NB4 (cell line): ENCODE data around the gene TRIO.

Experiments used
- DNase-seq: peaks from one replicate; pipeline ENCODE4 v3.0.0; 2010; ENCODE audit warnings: low read depth
- H3K4me3 ChIP-seq: one replicate; pipeline ENCODE4 v1.5.1; 2011; ENCODE audit warnings: mild to moderate bottlenecking, low read depth, low read length, moderate library complexity
- MYC ChIP-seq: IDR thresholded peaks from 2 replicates; pipeline ENCODE4 v1.6.1; 2011; ENCODE audit warnings: low read depth, low read length
- POLR2A ChIP-seq: IDR thresholded peaks from 2 replicates; pipeline ENCODE4 v1.6.1; 2011; ENCODE audit warnings: mild to moderate bottlenecking; ENCODE audit not compliant: insufficient read length; ENCODE audit errors: extremely low read depth
- TF ChIP-seq, protein P1 (sequence below): IDR thresholded peaks from one replicate; pipeline ENCODE4 v1.5.1; 2012; ENCODE audit warnings: low read depth, low read length
- TF ChIP-seq, protein P2 (sequence below): IDR thresholded peaks from 2 replicates; pipeline ENCODE4 v1.6.1; 2011; ENCODE audit warnings: low read depth, low read length

TRIO gene

DNA sequence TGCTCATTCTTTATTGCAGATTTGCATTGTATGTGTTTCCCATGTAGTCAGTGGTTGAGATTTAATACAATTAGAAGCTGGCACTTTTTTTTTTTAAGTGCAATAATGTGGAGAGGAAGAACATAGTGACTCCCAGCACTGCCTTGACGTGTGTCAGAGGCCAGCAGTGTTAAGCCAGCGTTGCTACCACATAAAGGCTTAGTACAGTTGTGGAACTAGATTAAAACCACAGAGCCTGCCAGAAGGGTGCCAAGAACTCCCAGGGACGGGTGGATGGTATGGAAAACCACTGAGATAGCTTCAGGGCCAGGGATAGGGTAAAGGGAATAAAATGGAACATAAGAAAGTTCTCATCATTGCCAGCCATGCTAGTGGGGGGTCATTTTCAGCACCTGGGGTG is 142.9 kb downstream of the TRIO start:
- TF ChIP-seq, protein P1, sequence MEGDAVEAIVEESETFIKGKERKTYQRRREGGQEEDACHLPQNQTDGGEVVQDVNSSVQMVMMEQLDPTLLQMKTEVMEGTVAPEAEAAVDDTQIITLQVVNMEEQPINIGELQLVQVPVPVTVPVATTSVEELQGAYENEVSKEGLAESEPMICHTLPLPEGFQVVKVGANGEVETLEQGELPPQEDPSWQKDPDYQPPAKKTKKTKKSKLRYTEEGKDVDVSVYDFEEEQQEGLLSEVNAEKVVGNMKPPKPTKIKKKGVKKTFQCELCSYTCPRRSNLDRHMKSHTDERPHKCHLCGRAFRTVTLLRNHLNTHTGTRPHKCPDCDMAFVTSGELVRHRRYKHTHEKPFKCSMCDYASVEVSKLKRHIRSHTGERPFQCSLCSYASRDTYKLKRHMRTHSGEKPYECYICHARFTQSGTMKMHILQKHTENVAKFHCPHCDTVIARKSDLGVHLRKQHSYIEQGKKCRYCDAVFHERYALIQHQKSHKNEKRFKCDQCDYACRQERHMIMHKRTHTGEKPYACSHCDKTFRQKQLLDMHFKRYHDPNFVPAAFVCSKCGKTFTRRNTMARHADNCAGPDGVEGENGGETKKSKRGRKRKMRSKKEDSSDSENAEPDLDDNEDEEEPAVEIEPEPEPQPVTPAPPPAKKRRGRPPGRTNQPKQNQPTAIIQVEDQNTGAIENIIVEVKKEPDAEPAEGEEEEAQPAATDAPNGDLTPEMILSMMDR: no peak
- TF ChIP-seq MYC (no peak), POLR2A (no peak)
- TF ChIP-seq, protein P2, sequence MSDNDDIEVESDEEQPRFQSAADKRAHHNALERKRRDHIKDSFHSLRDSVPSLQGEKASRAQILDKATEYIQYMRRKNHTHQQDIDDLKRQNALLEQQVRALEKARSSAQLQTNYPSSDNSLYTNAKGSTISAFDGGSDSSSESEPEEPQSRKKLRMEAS: no peak
- DNase-seq: no peak
- H3K4me3 ChIP-seq: no peak overlapping the region

DNA sequence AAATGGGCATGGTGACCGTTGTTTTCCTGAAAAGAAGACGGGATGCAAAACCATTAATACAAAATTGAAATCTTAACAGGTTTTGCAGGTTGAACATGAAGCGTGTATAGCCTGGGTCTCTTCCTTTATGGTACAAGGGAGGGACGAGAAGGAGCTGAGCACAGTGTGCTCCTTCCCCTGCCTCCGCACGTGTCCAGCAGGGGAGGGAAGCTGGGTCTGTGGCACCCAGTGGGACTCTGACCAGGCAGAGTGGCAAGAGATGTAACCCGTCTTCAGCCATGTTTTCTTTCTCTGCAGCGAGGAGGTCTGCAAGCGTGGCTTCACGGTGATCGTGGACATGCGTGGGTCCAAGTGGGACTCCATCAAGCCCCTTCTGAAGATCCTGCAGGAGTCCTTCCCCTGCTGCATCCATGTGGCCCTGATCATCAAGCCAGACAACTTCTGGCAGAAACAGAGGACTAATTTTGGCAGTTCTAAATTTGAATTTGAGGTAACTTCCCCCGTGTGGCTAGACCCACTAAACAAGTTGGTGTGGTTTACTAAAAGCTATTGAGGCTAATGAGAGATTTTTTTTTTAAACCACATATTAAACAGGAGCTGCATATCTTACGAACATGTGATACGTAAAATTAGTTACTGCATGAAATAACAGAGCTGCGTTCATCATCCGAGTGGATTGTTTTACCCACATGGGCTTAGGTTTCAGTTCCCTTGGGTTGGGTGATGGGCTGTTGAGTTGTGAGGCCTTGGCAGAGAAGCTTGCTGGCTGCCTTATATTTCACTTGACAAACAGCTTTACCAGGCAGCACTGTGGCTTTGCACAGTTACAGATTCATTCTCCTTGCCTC is 143.7 kb downstream of the TRIO start:
- TF ChIP-seq, protein P2: no peak
- TF ChIP-seq MYC: no peak
- TF ChIP-seq, protein P1: no peak
- TF ChIP-seq POLR2A: no peak
- H3K4me3 ChIP-seq: no peak overlapping the region
- no peak for DNase-seq

DNA sequence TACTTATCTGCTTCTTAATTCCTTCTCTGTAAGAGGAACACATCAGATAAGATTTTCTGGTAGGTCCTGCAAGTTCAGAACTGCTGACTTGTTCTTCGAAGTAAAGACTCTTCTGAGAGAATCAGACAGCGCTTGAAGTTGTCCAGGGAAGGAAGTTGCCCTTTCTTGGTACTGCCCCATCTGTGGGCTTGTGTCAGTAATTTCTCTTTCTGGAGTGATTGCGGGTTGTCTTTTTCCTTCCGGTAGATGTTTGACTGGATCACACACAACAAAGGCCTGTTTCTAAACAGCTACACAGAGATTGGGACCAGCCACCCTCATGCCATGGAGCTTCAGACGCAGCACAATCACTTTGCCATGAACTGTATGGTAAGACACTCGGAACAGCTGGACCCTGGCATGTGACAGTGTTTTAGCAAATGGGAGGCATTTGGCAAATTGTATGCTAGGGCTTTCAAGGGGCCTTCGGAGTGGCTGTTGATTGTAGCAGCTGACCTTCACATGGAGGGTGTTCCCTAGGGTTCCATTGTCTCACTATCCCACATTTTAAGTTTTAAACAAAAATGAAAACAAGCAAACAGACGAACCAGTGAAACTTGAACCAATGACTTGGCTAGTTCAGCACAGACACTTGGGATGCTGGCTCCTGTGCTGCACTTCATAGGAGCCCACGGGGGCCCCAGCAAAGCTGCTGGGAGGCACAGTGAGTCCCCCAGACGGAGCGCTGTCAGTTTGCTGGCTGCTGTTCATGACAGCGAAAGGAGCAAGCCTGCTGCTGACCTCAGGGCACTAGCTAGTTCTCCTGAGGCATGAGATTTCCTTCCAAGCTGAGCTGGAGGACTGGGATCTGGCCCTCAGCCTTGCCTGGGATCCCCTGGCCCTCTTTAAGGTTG is 149.9 kb downstream of the TRIO start:
- H3K4me3 ChIP-seq: no peak overlapping the region
- TF ChIP-seq MYC (no peak), POLR2A (no peak)
- TF ChIP-seq, protein P1: no peak
- TF ChIP-seq, protein P2: no peak
- DNase-seq: no peak

DNA sequence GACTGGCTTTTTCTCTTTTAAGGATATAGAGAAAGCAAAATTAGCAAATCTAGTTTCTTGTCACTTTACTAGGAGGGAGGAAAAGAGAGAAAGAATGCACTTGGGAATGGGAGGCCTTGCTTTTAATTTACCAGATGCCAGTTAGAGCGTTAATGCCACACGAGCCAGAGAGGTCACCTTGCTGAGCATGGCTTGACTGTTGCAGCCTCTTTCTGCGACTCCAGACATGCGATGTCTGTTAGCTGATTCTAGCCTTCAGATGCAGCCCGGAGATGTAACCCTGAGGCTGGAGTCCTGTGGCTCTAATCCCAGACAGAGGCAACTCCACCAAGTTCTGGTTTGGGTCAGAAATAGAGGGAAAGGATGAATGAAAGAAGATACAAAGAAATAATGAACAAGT is 152.5 kb downstream of the TRIO start:
- no peak overlapping the region for H3K4me3 ChIP-seq
- TF ChIP-seq, protein P1: no peak
- no peak for DNase-seq

DNA sequence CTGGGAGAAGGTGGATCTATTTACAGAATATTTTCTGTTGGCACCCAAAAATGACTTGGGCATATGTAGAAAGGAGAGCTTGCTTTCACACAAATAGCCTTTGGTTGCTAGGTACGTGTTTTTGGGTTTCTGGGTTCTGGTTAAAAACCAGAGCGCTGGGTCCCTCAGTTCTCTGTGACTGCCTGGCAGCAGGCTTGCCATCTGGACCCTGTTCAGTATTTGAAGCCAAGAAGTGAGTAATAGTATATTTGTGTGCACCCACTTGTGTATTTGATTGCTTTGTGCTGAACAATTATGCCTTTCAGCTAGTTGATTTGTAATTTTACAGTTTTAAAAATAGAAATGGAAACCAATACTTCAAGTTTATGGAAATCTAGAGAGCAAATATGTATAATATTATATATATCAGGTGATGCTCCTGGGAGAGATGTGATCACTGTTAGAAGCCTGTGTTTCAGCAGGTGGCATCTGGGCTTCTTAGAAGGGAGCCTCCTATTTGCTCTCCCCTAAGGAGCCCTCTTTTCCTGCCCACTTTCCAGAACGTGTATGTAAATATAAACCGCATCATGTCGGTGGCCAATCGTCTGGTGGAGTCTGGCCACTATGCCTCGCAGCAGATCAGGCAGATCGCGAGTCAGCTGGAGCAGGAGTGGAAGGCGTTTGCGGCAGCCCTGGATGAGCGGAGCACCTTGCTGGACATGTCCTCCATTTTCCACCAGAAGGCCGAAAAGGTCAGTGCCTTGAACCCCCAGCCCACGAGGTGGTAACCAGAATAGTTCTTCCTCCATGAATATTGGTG is 153.6 kb downstream of the TRIO start:
- TF ChIP-seq MYC: no peak
- TF ChIP-seq, protein P2: no peak
- no peak for TF ChIP-seq POLR2A
- TF ChIP-seq, protein P1: no peak
- no peak overlapping the region for H3K4me3 ChIP-seq
- DNase-seq: no peak
